Ishikawa (cell line): ENCODE measurements around the gene OR4D11.

Experiments used
- CEBPB ChIP-seq: IDR thresholded peaks from 2 replicates; pipeline ENCODE4 v1.6.1; 2012
- CREB1 ChIP-seq: IDR thresholded peaks from 2 replicates; pipeline ENCODE4 v1.6.1; 2012; ENCODE audit warnings: low read depth
- EGR1 ChIP-seq: IDR thresholded peaks from 2 replicates; pipeline ENCODE4 v1.6.1; 2012
- EP300 ChIP-seq: IDR thresholded peaks from 2 replicates; pipeline ENCODE4 v1.6.1; 2012; ENCODE audit warnings: borderline replicate concordance
- FOXM1 ChIP-seq: IDR thresholded peaks from 2 replicates; pipeline ENCODE4 v1.6.1; 2012; ENCODE audit warnings: low read depth, borderline replicate concordance
- NFIC ChIP-seq: IDR thresholded peaks from 2 replicates; pipeline ENCODE4 v1.6.1; 2012
- RAD21 ChIP-seq: IDR thresholded peaks from 2 replicates; pipeline ENCODE4 v1.6.1; 2012; ENCODE audit warnings: low read depth
- TAF1 ChIP-seq: IDR thresholded peaks from 2 replicates; pipeline ENCODE4 v1.6.1; 2012; ENCODE audit warnings: low read depth, mild to moderate bottlenecking
- TCF12 ChIP-seq: IDR thresholded peaks from 2 replicates; pipeline ENCODE4 v1.6.1; 2012; ENCODE audit warnings: low read depth
- TEAD4 ChIP-seq: IDR thresholded peaks from 2 replicates; pipeline ENCODE4 v1.6.1; 2012
- YY1 ChIP-seq: IDR thresholded peaks from 2 replicates; pipeline ENCODE4 v1.6.1; 2012; ENCODE audit warnings: low read depth
- ZBTB7A ChIP-seq: IDR thresholded peaks from 2 replicates; pipeline ENCODE4 v1.6.1; 2012; ENCODE audit warnings: low read depth
- TF ChIP-seq, protein P1 (sequence below): IDR thresholded peaks from 2 replicates; pipeline ENCODE4 v1.6.1; 2012
- TF ChIP-seq, protein P2 (sequence below): IDR thresholded peaks from 2 replicates; pipeline ENCODE4 v1.6.1; 2012
- TF ChIP-seq, protein P3 (sequence below): IDR thresholded peaks from 2 replicates; pipeline ENCODE4 v1.6.1; 2012; ENCODE audit warnings: low read depth, mild to moderate bottlenecking

The OR4D11 gene

DNA sequence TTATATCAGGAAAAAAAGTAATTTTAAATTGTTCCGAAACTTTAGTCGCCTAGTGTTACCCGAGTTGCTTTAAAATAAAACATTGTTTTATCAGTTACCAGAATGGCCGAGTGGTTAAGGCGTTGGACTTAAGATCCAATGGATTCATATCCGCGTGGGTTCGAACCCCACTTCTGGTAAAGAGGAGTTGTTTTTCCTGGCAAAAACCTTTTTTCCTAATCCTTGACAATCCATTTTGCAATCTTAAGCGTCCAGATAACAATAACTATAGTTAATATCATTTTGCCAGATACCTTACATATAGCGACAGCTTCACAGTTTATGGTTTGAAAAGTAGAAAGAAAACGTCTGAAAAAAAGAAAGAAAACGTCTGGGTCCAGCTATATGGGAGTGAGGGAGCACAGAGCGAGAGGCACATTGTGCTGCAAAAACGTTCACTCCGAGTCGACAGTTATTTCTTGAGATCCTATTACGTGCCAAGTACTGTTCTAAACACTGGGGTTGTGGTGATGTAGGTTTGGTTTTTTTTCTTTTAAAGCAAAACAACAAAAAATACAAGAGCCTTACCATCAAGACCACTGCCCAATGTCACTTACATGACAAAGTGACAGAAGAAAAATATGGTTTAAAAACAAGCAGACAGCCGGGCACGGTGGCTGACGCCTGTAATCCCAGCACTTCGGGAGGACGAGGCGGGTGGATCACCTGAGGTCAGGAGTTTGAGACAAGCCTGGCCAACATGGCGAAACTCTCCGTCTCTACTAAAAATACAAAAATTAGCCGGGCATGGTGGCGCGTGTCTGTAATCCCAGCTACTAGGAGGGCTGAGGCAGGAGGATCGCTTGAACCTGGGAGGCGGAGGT is 48.5 kb downstream of the OR4D11 start:
- TF ChIP-seq TCF12 (no peak; the same call in 1 of the 2 replicates), CEBPB (peak; percentile 43; the same call in 1 of the 2 replicates), NFIC (no peak), TEAD4 (peak; percentile 83), RAD21 (no peak), YY1 (no peak), EP300 (no peak), CREB1 (no peak), ZBTB7A (no peak), EGR1 (no peak), TAF1 (no peak), FOXM1 (no peak)
- TF ChIP-seq, protein P1, sequence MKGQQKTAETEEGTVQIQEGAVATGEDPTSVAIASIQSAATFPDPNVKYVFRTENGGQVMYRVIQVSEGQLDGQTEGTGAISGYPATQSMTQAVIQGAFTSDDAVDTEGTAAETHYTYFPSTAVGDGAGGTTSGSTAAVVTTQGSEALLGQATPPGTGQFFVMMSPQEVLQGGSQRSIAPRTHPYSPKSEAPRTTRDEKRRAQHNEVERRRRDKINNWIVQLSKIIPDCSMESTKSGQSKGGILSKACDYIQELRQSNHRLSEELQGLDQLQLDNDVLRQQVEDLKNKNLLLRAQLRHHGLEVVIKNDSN: no peak
- TF ChIP-seq, protein P2, sequence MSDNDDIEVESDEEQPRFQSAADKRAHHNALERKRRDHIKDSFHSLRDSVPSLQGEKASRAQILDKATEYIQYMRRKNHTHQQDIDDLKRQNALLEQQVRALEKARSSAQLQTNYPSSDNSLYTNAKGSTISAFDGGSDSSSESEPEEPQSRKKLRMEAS: no peak
- TF ChIP-seq, protein P3, sequence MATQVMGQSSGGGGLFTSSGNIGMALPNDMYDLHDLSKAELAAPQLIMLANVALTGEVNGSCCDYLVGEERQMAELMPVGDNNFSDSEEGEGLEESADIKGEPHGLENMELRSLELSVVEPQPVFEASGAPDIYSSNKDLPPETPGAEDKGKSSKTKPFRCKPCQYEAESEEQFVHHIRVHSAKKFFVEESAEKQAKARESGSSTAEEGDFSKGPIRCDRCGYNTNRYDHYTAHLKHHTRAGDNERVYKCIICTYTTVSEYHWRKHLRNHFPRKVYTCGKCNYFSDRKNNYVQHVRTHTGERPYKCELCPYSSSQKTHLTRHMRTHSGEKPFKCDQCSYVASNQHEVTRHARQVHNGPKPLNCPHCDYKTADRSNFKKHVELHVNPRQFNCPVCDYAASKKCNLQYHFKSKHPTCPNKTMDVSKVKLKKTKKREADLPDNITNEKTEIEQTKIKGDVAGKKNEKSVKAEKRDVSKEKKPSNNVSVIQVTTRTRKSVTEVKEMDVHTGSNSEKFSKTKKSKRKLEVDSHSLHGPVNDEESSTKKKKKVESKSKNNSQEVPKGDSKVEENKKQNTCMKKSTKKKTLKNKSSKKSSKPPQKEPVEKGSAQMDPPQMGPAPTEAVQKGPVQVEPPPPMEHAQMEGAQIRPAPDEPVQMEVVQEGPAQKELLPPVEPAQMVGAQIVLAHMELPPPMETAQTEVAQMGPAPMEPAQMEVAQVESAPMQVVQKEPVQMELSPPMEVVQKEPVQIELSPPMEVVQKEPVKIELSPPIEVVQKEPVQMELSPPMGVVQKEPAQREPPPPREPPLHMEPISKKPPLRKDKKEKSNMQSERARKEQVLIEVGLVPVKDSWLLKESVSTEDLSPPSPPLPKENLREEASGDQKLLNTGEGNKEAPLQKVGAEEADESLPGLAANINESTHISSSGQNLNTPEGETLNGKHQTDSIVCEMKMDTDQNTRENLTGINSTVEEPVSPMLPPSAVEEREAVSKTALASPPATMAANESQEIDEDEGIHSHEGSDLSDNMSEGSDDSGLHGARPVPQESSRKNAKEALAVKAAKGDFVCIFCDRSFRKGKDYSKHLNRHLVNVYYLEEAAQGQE: no peak

DNA sequence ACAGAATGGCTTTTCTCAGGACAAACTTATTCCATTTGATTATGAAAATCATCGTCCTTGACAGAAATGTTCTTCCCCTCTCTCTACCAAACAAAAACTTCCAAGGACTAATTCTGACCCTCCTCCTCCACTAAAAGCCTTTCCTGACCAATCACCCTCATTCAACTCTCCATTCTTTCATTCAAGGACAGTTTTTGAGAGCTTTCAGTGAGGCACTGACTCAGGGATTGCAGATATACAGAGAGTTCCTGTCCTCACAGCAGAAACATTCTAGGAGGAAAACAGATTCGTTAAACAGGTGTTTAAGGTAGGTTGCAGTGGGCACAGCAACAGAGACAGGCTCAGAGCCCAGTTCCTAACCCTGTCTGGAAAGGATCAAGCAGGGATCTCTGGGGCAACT is 49.5 kb downstream of the OR4D11 start:
- TF ChIP-seq CEBPB (no peak), RAD21 (no peak), EGR1 (no peak), TAF1 (no peak)

DNA sequence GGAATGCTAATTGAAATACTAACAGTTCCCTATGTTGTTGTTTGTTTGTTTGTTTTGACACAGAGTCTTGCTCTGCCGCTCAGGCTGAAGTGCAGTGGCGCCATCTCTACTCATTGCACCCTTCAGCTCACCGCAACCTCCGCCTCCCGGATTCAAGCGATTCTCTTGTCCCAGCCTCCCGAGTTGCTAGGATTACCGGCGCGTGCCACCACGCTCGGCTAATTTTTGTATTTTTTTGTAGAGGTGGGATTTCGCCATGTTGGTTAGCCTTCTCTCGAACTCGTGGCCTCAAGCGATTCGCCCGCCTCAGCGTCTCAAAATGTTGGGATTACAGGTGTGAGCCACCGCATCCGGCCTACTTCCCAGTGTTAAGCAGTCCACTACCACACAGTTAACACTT is 49.9 kb downstream of the OR4D11 start:
- no peak for TF ChIP-seq EP300
- TF ChIP-seq FOXM1: no peak
- no peak for TF ChIP-seq ZBTB7A
- TF ChIP-seq CEBPB: no peak
- TF ChIP-seq EGR1: no peak
- TF ChIP-seq, protein P2: no peak
